ENCODE results near the gene ADGRB3. TPM values are rescaled to one million over a fixed set of nuclear protein-coding genes. Genes with fewer than 3 reads are reported as not detected.
"Not testable (repeated sequence)": the region's sequence is repeated elsewhere in the genome, so short reads cannot be mapped to it uniquely, and the experiment has no call there.

Gene ADGRB3
- total RNA-seq, 1 donor from 2014 or later = 0.92 TPM

DNA sequence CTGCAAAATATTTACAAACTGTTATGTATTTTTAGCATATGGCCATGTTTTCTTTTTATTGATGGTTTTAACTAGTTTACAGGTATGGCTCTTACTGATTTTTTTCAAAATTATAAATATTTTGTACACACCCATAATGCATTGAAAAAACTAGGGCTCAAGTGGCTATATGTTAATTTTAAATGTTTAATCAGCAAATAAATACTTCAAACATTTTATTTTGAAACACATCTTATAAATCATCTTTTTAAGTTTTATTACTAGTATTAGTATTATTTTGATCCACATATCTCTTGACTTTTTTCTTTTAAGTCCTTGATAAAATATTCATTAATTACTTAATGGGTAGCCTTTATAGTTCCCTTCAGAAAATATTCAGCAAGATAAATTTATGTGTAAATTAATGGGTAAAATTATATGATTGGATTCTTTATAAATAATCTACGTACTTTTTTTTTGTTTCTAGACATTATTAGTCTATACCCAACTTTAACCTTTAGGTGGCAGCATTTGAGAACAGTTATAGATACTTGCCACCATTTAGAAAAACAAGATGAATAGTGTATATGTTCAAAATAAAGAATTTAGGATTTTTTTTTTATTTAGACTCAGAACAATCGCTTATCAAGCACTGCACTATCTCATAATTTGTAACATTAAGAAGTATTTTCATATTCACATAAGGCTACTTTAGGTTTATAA is 241.9 kb downstream of the ADGRB3 start:
- H3K4me3 ChIP-seq (ENCODE audit: low read depth, low read length) = no peak overlapping the region
- TF ChIP-seq, protein P1, sequence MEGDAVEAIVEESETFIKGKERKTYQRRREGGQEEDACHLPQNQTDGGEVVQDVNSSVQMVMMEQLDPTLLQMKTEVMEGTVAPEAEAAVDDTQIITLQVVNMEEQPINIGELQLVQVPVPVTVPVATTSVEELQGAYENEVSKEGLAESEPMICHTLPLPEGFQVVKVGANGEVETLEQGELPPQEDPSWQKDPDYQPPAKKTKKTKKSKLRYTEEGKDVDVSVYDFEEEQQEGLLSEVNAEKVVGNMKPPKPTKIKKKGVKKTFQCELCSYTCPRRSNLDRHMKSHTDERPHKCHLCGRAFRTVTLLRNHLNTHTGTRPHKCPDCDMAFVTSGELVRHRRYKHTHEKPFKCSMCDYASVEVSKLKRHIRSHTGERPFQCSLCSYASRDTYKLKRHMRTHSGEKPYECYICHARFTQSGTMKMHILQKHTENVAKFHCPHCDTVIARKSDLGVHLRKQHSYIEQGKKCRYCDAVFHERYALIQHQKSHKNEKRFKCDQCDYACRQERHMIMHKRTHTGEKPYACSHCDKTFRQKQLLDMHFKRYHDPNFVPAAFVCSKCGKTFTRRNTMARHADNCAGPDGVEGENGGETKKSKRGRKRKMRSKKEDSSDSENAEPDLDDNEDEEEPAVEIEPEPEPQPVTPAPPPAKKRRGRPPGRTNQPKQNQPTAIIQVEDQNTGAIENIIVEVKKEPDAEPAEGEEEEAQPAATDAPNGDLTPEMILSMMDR (IDR thresholded peaks at IDR 0.05; ENCODE audit: insufficient read depth, low read length, poor library complexity, severe bottlenecking) = peak; percentile 34
- DNase-seq (ENCODE audit: low read depth) = no peak

DNA sequence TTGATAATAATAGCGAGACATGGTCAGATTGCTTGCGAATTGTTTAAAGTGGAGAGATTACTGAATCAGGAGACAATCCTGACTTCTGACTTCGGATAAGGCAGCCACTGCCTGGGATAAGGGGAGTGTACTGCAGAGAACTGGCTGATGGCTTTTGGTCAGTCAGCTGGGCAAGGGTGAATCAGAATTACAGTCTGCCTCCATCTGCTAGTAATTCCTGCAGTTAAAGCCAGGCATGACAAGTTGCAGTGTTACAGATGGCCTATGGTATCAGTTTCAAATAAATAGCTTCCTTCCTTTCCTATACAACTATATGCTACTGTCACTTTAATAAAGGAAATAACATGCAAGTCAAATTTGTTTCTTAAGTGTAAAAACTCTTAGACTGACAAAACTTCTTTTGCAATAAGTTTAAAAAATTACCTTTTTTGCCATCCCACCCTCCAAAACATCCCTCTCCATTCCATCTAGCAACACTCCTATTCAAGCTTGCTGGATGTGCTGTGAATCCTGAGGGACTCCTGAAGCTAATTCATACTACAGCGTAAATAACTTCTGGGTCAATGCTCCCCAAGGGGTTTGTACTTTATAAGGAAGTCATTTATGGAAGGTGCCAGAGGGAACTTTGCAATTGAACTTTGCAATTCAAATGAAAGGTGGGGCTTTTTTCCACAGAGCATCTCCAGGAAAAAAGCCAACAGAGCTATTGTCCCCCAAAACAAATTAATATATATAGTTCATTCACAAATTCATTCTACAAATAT is 245.2 kb downstream of the ADGRB3 start:
- TF ChIP-seq, protein P1 (IDR thresholded peaks at IDR 0.05; ENCODE audit: insufficient read depth, low read length, poor library complexity, severe bottlenecking) = no peak
- no peaks in the 10 kb centered on the region for H3K27me3 ChIP-seq (ENCODE audit: control insufficient read depth, insufficient read depth, low read length)
- no peak overlapping the region for H3K4me3 ChIP-seq (ENCODE audit: low read depth, low read length)
- DNase-seq (ENCODE audit: low read depth) = no peak
- no peaks in the 10 kb centered on the region for H3K36me3 ChIP-seq (ENCODE audit: control insufficient read depth, insufficient read depth, low read length)

More for the DNA sequence above, 241.9 kb downstream of the ADGRB3 start:
- no peaks in the 10 kb centered on the region for H3K27me3 ChIP-seq (ENCODE audit: control insufficient read depth, insufficient read depth, low read length)
- no peaks in the 10 kb centered on the region for H3K36me3 ChIP-seq (ENCODE audit: control insufficient read depth, insufficient read depth, low read length)

DNA sequence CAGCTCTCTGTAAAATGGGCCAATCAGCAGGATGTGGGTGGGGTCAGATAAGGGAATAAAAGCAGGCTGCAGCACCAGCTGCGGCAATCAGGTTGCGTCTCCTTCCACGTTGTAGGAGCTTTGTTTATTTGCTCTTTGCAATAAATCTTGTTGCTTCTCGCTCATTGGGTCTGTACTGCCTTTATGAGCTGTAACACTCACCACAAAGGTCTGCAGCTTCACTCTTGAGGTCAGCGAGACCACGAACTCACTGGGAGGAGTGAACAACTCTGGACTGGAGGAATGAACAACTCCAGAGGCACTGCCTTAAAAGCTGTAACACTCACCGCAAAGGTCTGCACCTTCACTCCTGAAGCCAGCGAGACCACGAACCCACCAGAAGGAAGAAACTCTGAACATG is 248.2 kb downstream of the ADGRB3 start:
- not testable (repeated sequence) for DNase-seq (ENCODE audit: low read depth); H3K27me3 ChIP-seq (ENCODE audit: control insufficient read depth, insufficient read depth, low read length); H3K36me3 ChIP-seq (ENCODE audit: control insufficient read depth, insufficient read depth, low read length); H3K4me3 ChIP-seq (ENCODE audit: low read depth, low read length)

DNA sequence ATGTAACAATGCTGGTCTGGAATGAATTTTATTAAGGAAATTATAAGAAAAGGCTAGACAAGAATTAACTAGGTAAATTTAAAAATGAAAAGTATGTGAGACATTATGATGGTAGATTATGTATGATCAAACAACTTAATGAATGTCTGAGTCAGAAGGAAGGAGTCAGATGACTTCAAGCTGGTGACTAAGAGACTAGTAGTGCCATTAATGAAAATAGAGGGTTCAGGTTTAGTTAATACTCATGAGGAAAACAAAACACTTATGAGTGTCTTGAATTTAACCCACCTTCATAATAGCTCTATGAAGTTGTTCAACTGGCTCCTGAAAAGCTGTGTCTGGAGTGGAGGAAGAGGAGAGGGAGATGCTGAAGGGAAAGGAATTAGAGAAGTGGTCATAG is 256.3 kb downstream of the ADGRB3 start:
- no peak for DNase-seq (ENCODE audit: low read depth)
- Histone ChIP-seq H3K36me3 (ENCODE audit: control insufficient read depth, insufficient read depth, low read length) (no peaks in the 10 kb centered on the region), H3K4me3 (ENCODE audit: low read depth, low read length) (no peak overlapping the region), H3K27me3 (ENCODE audit: control insufficient read depth, insufficient read depth, low read length) (no peaks in the 10 kb centered on the region)
- TF ChIP-seq, protein P1 (IDR thresholded peaks at IDR 0.05; ENCODE audit: insufficient read depth, low read length, poor library complexity, severe bottlenecking) = no peak

DNA sequence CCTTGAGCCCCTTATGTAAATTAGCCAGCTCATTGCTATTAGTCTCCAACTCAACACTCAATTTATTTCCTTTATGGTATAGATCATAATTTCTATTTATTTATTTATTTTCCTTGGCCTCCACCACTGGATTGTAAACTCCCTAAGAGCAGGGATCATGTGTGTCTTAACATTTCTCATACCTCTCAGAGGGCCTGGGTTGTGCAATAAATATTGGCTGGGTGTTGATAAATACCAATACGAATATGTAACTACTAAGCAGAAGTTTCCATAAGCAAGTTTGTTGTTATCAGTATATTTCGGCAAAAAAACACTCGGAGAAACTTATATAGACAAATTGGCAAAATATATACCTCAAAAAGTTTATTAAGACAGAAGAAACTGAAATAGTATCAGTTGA is 257.4 kb downstream of the ADGRB3 start:
- TF ChIP-seq, protein P1 (IDR thresholded peaks at IDR 0.05; ENCODE audit: insufficient read depth, low read length, poor library complexity, severe bottlenecking) = no peak

DNA sequence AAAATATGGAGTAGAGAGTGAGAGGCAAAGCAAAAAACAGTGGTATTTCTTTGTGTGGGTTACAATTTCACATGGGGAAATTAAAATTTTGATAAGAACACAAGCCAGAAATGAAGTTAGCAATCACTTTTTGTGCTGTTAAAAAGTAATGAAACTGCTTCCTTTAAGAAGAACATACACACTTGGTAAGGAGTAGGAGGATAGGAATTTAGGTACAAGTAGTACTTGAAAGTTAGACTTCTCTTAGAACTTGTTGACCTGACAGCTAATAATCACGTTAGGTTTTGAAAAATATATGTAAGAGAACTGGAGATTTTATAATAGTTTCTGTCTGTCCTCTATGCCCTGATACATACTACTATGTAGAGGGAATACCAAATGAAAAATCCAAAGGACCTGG is 260.8 kb downstream of the ADGRB3 start:
- TF ChIP-seq, protein P1 (IDR thresholded peaks at IDR 0.05; ENCODE audit: insufficient read depth, low read length, poor library complexity, severe bottlenecking) = no peak
- H3K27me3 ChIP-seq (ENCODE audit: control insufficient read depth, insufficient read depth, low read length) = no peaks in the 10 kb centered on the region

More for the DNA sequence above, 257.4 kb downstream of the ADGRB3 start:
- H3K4me3 ChIP-seq (ENCODE audit: low read depth, low read length) = no peak overlapping the region
- H3K36me3 ChIP-seq (ENCODE audit: control insufficient read depth, insufficient read depth, low read length) = no peaks in the 10 kb centered on the region
- H3K27me3 ChIP-seq (ENCODE audit: control insufficient read depth, insufficient read depth, low read length) = no peaks in the 10 kb centered on the region
- no peak for DNase-seq (ENCODE audit: low read depth)

More for the DNA sequence above, 260.8 kb downstream of the ADGRB3 start:
- Histone ChIP-seq H3K4me3 (ENCODE audit: low read depth, low read length) (no peak overlapping the region), H3K36me3 (ENCODE audit: control insufficient read depth, insufficient read depth, low read length) (no peaks in the 10 kb centered on the region)
- DNase-seq (ENCODE audit: low read depth) = no peak

Data from kidney epithelial cell (primary cell).